Inferior parietal cortex (tissue), 1 donor: ENCODE results near the gene FOSB.
A peak's percentile ranks its signal among the peaks of the same experiment; 100 is the strongest.
"Not testable (repeated sequence)": the region's sequence is repeated elsewhere in the genome, so short reads cannot be mapped to it uniquely, and the experiment has no call there.

Experiments used
- DNase-seq: peaks from one replicate; pipeline ENCODE4 v3.0.0-alpha.2; 2016; ENCODE audit errors: extremely low spot score

The FOSB gene

GRCh38 chr19:45467456-45468158 is at the start of gene FOSB:
TSS of gene FOSB (plus strand) at chr19:45467996. CDS start at chr19:45468587, 591 bp downstream.
- peak; percentile 95 for DNase-seq

- DNase-seq: no peak
These were observed 49.0 kb upstream of the FOSB start for GRCh38 chr19:45418802-45419201.

- DNase-seq: no peak
These were observed 48.4 kb upstream of the FOSB start for GRCh38 chr19:45419396-45419795.

GRCh38 chr19:45419895-45420294 is 47.9 kb upstream of the FOSB start:
- no peak for DNase-seq

- no peak for DNase-seq
These were observed 47.4 kb upstream of the FOSB start for GRCh38 chr19:45420356-45420755.

- DNase-seq: no peak
These were observed 46.9 kb upstream of the FOSB start for GRCh38 chr19:45420871-45421270.

- DNase-seq: no peak
These were observed 45.8 kb upstream of the FOSB start for GRCh38 chr19:45421947-45422498.

GRCh38 chr19:45423033-45423588 is 44.7 kb upstream of the FOSB start:
- no peak for DNase-seq

GRCh38 chr19:45423589-45424190 is 44.1 kb upstream of the FOSB start, which contains the start of gene ERCC1:
TSS of gene ERCC1 (minus strand) at chr19:45423917. CDS start at chr19:45423374, 543 bp downstream.
- peak; percentile 84 for DNase-seq

GRCh38 chr19:45424191-45425058 is 43.4 kb upstream of the FOSB start:
- DNase-seq: no peak

- DNase-seq: no peak
These were observed 39.2 kb upstream of the FOSB start for GRCh38 chr19:45428384-45429231.

GRCh38 chr19:45429896-45430295 is 37.9 kb upstream of the FOSB start:
- not testable (repeated sequence) for DNase-seq

- not testable (repeated sequence) for DNase-seq
These were observed 36.8 kb upstream of the FOSB start for GRCh38 chr19:45431008-45431407.

GRCh38 chr19:45432543-45432942 is 35.3 kb upstream of the FOSB start:
- DNase-seq: not testable (repeated sequence)

- DNase-seq: no peak
These were observed 30.5 kb upstream of the FOSB start for GRCh38 chr19:45437328-45437727.

GRCh38 chr19:45439190-45439568 is 28.6 kb upstream of the FOSB start:
- DNase-seq: no peak

GRCh38 chr19:45439569-45440258 is 28.1 kb upstream of the FOSB start:
- peak; percentile 77 for DNase-seq

GRCh38 chr19:45440259-45440638 is 27.5 kb upstream of the FOSB start:
- no peak for DNase-seq

- no peak for DNase-seq
These were observed 26.7 kb upstream of the FOSB start for GRCh38 chr19:45440873-45441654.

GRCh38 chr19:45442408-45442777 is 25.4 kb upstream of the FOSB start:
- DNase-seq: no peak
